ENCODE measurements around the gene U2AF2.

The U2AF2 gene

GRCh38 chr19:55690769-55691545 lies 36.1 kb downstream of the U2AF2 start:
- peaks cover 77% of the 10 kb centered on the region for H3K36me3 Mint-ChIP-seq
- no peaks in the 10 kb centered on the region for H3K9me3 Mint-ChIP-seq
- DNase-seq (ENCODE audit: low spot score in 2 of 2) (no peak), ATAC-seq (no peak)
- no peak overlapping the region for H3K4me3 Mint-ChIP-seq
- no peak overlapping the region for H3K27ac Mint-ChIP-seq
- H3K4me1 Mint-ChIP-seq = peaks cover 13% of the 10 kb centered on the region

- peaks cover 77% of the 10 kb centered on the region for H3K36me3 Mint-ChIP-seq
- ATAC-seq (no peak), DNase-seq (ENCODE audit: low spot score in 2 of 2) (no peak)
- peaks cover 7% of the 10 kb centered on the region for H3K4me1 Mint-ChIP-seq
- no peaks in the 10 kb centered on the region for H3K9me3 Mint-ChIP-seq
- no peak overlapping the region for H3K4me3 Mint-ChIP-seq
- H3K27ac Mint-ChIP-seq = no peak overlapping the region
These were observed 37.0 kb downstream of the U2AF2 start for GRCh38 chr19:55691561-55692481.

- Mint-ChIP-seq H3K9me3 (no peaks in the 10 kb centered on the region), H3K27ac (no peak overlapping the region), H3K36me3 (peaks cover 74% of the 10 kb centered on the region), H3K4me1 (no peaks in the 10 kb centered on the region), H3K4me3 (no peak overlapping the region)
- ATAC-seq (no peak), DNase-seq (ENCODE audit: low spot score in 2 of 2) (no peak)
These were observed 37.8 kb downstream of the U2AF2 start for GRCh38 chr19:55692681-55693081.

GRCh38 chr19:55693336-55693974 lies 38.6 kb downstream of the U2AF2 start:
- DNase-seq (ENCODE audit: low spot score in 2 of 2) = no peak
- Mint-ChIP-seq H3K4me3 (no peak overlapping the region), H3K27ac (no peak overlapping the region), H3K9me3 (no peaks in the 10 kb centered on the region), H3K36me3 (peaks cover 72% of the 10 kb centered on the region), H3K4me1 (no peaks in the 10 kb centered on the region)
- no peak for ATAC-seq

GRCh38 chr19:55694241-55694655 lies 39.4 kb downstream of the U2AF2 start:
- DNase-seq (ENCODE audit: low spot score in 2 of 2) (no peak), ATAC-seq (no peak)
- Mint-ChIP-seq H3K9me3 (no peaks in the 10 kb centered on the region), H3K27ac (no peak overlapping the region), H3K4me3 (no peak overlapping the region), H3K36me3 (peaks cover 77% of the 10 kb centered on the region), H3K4me1 (no peaks in the 10 kb centered on the region)

GRCh38 chr19:55694656-55695491 lies 40.0 kb downstream of the U2AF2 start:
- H3K36me3 Mint-ChIP-seq = peaks cover 77% of the 10 kb centered on the region
- no peak overlapping the region for H3K4me3 Mint-ChIP-seq

GRCh38 chr19:55695511-55696290 lies 40.9 kb downstream of the U2AF2 start:
- DNase-seq (ENCODE audit: low spot score in 2 of 2) = no peak
- H3K9me3 Mint-ChIP-seq = no peaks in the 10 kb centered on the region
- H3K4me3 Mint-ChIP-seq = no peak overlapping the region
- ATAC-seq = no peak
- peaks cover 80% of the 10 kb centered on the region for H3K36me3 Mint-ChIP-seq
- H3K27ac Mint-ChIP-seq = no peak overlapping the region
- H3K4me1 Mint-ChIP-seq = no peaks in the 10 kb centered on the region

More at GRCh38 chr19:55694656-55695491, 40.0 kb downstream of the U2AF2 start:
- no peaks in the 10 kb centered on the region for H3K4me1 Mint-ChIP-seq
- DNase-seq (ENCODE audit: low spot score in 2 of 2) (no peak), ATAC-seq (no peak)
- H3K27ac Mint-ChIP-seq = no peak overlapping the region
- H3K9me3 Mint-ChIP-seq = no peaks in the 10 kb centered on the region

GRCh38 chr19:55696301-55697068 lies 41.6 kb downstream of the U2AF2 start:
- peak overlapping the region; percentile 46 for H3K27ac Mint-ChIP-seq

GRCh38 chr19:55697069-55697440 lies 42.2 kb downstream of the U2AF2 start:
- H3K4me1 Mint-ChIP-seq = no peaks in the 10 kb centered on the region
- peak overlapping the region; percentile 46 for H3K27ac Mint-ChIP-seq
- DNase-seq (ENCODE audit: low spot score in 2 of 2) (no peak), ATAC-seq (no peak)
- H3K9me3 Mint-ChIP-seq = no peaks in the 10 kb centered on the region
- no peak overlapping the region for H3K4me3 Mint-ChIP-seq
- peaks cover 72% of the 10 kb centered on the region for H3K36me3 Mint-ChIP-seq

More at GRCh38 chr19:55696301-55697068, 41.6 kb downstream of the U2AF2 start:
- peaks cover 73% of the 10 kb centered on the region for H3K36me3 Mint-ChIP-seq
- no peaks in the 10 kb centered on the region for H3K9me3 Mint-ChIP-seq
- no peak for ATAC-seq
- no peak overlapping the region for H3K4me3 Mint-ChIP-seq
- DNase-seq (ENCODE audit: low spot score in 2 of 2) = no peak
- H3K4me1 Mint-ChIP-seq = no peaks in the 10 kb centered on the region

GRCh38 chr19:55697698-55698097 lies 42.9 kb downstream of the U2AF2 start:
- Mint-ChIP-seq H3K27ac (peak overlapping the region; percentile 46), H3K36me3 (peaks cover 67% of the 10 kb centered on the region), H3K9me3 (no peaks in the 10 kb centered on the region), H3K4me1 (no peaks in the 10 kb centered on the region), H3K4me3 (no peak overlapping the region)
- ATAC-seq (no peak), DNase-seq (ENCODE audit: low spot score in 2 of 2) (no peak)

- Mint-ChIP-seq H3K9me3 (no peaks in the 10 kb centered on the region), H3K4me3 (no peak overlapping the region), H3K27ac (peak overlapping the region; percentile 65), H3K4me1 (no peaks in the 10 kb centered on the region), H3K36me3 (peaks cover 62% of the 10 kb centered on the region)
- DNase-seq (ENCODE audit: low spot score in 2 of 2) (no peak), ATAC-seq (no peak)
These were observed 43.4 kb downstream of the U2AF2 start for GRCh38 chr19:55698256-55698655.

- H3K36me3 Mint-ChIP-seq = peaks cover 52% of the 10 kb centered on the region
- DNase-seq (ENCODE audit: low spot score in 2 of 2) = no peak
- no peak overlapping the region for H3K4me3 Mint-ChIP-seq
- peaks cover 5% of the 10 kb centered on the region for H3K4me1 Mint-ChIP-seq
- ATAC-seq = no peak
- H3K27ac Mint-ChIP-seq = no peak overlapping the region
- H3K9me3 Mint-ChIP-seq = no peaks in the 10 kb centered on the region
These were observed 44.4 kb downstream of the U2AF2 start for GRCh38 chr19:55699221-55699620.

- Mint-ChIP-seq H3K27ac (no peak overlapping the region), H3K9me3 (no peaks in the 10 kb centered on the region), H3K4me3 (no peak overlapping the region), H3K4me1 (peaks cover 6% of the 10 kb centered on the region), H3K36me3 (peaks cover 36% of the 10 kb centered on the region)
- DNase-seq (ENCODE audit: low spot score in 2 of 2) (no peak), ATAC-seq (no peak)
These were observed 46.0 kb downstream of the U2AF2 start for GRCh38 chr19:55700813-55701212.
